Breast epithelium (tissue), 4 donors: ENCODE data around the gene INTS6L. TPM values are rescaled to one million over a fixed set of nuclear protein-coding genes. Genes with fewer than 3 reads are reported as not detected.

Experiments used
- DNase-seq, 2 donors: peaks; one replicate each; pipeline ENCODE4 v3.0.0-alpha.2; 2019; ENCODE audit warnings: low spot score in 2 of 2
- H3K27ac ChIP-seq, 2 donors: fragments of 200-600 bp; sonication (generic) in 1 of 2; one replicate each; pipeline ENCODE4 v1.5.1; 2016 to 2019; ENCODE audit warnings: mild to moderate bottlenecking in 1 of 2
- H3K27me3 ChIP-seq, 2 donors: fragments of 200-600 bp; sonication (generic) in 1 of 2; one replicate each; pipeline versions ENCODE4 v1.5.1 to v1.6.0; 2017 to 2019; ENCODE audit warnings: control low read depth in 1 of 2, mild to moderate bottlenecking in 1 of 2
- H3K36me3 ChIP-seq: fragments of 200-600 bp; one replicate; pipeline ENCODE4 v1.5.1; 2019
- H3K4me1 ChIP-seq, 2 donors: fragments of 200-600 bp; sonication (generic); one replicate each; pipeline ENCODE4 v1.5.1; 2016 to 2019; ENCODE audit warnings: control low read depth in 1 of 2
- H3K4me3 ChIP-seq, 3 donors: fragments of 200-600 bp; sonication (generic); 1 replicate in 2 of 3; 2 replicates in 1 of 3; pipeline ENCODE4 v1.5.1; 2016 to 2019; ENCODE audit warnings: mild to moderate bottlenecking in 3 of 3, moderate library complexity in 2 of 3
- H3K9me3 ChIP-seq, 2 donors: fragments of 200-600 bp; sonication (generic) in 1 of 2; one replicate each; pipeline ENCODE4 v1.5.1; 2016 to 2019; ENCODE audit warnings: control low read depth in 1 of 2
- CTCF ChIP-seq, 3 donors: fragments of 450-650 bp; IDR thresholded peaks; one replicate each; pipeline ENCODE4 v1.5.1; 2016 to 2017; ENCODE audit warnings: antibody characterized with exemption in 3 of 3, mild to moderate bottlenecking in 3 of 3, moderate library complexity in 3 of 3
- POLR2A ChIP-seq: fragments of 450-650 bp; IDR thresholded peaks from one replicate; pipeline ENCODE4 v1.6.1; 2016; ENCODE audit warnings: antibody characterized with exemption, mild to moderate bottlenecking, moderate library complexity
- POLR2AphosphoS5 ChIP-seq, 3 donors: sonication (generic); formaldehyde crosslinking; IDR thresholded peaks; one replicate each; pipeline ENCODE4 v1.6.1; 2017; ENCODE audit warnings: antibody characterized with exemption in 3 of 3
- intact Hi-C: fragments of 100-400 bp; cut with DNase I; formaldehyde crosslinking; loops from one replicate; pipeline ENCODE4 v1.15.1; 2023; ENCODE audit warnings: low total_unique reads
- total RNA-seq, 3 donors: library from RNA; depleted of rRNA; stranded (reverse); fragments of >200 nt; gene quantifications; one replicate each; pipeline ENCODE4 v1.1.0, GENCODE V29; 2016

Gene INTS6L
- total RNA-seq, 3 donors from 2014 or later, result 7.7 to 23.4 (median 12.5) TPM

GRCh38 chrX:135629342-135629741 is 108.9 kb downstream of the INTS6L start:
- intact Hi-C loops, result no loop called here
- TF ChIP-seq POLR2AphosphoS5 (IDR thresholded peaks at IDR 0.05) (no peak), CTCF (IDR thresholded peaks at IDR 0.05) (no peak), POLR2A (no peak)
- no peak overlapping the region for H3K27ac ChIP-seq
- H3K4me3 ChIP-seq, result no peak overlapping the region
- no peak for DNase-seq
- peaks cover 0 to 36% of the 10 kb centered on the region in 2 donors for H3K27me3 ChIP-seq
- no peaks in the 10 kb centered on the region for H3K36me3 ChIP-seq
- H3K4me1 ChIP-seq, result no peaks in the 10 kb centered on the region
- H3K9me3 ChIP-seq, result no peaks in the 10 kb centered on the region

Other genes with a start within 250 kb of the INTS6L start
- gene ETDC, start 211.2 kb upstream of the INTS6L start, total RNA-seq, result not detected
- 10 to 100 TPM; 10.4 to 13.6 (median 10.5) TPM for gene ZNF75D, start 176.6 kb upstream of the INTS6L start, total RNA-seq
- 10 to 100 TPM in 1 of 3 donors, 1 to 10 TPM in 2; 5.1 to 10.4 (median 9.5) TPM for gene ZNF449, start 175.9 kb upstream of the INTS6L start, total RNA-seq
- 1 to 10 TPM; 1.1 to 2.0 (median 1.3) TPM for gene SMIM10L2A, start 98.7 kb upstream of the INTS6L start, total RNA-seq
- not detected for gene CT45A1, start 193.0 kb downstream of the INTS6L start, total RNA-seq
- gene CT45A3, start 247.5 kb downstream of the INTS6L start, total RNA-seq, result not detected